ENCODE results near the gene HOXB4. TPM values are rescaled to one million over a fixed set of nuclear protein-coding genes. Genes with fewer than 3 reads are reported as not detected.

Gene HOXB4
- total and polyA plus RNA-seq, 10 of the 15 experiments (the other 5 are each of a cell fraction or from before 2014, with no cell fraction given): 0.35 to 5.8 (median 3.0) TPM

- Histone ChIP-seq H3K9me3 (replicated peaks; ENCODE audit: control insufficient read depth, insufficient read depth, low read length) (no peaks in the 10 kb centered on the region), H3K27ac (ENCODE audit: control insufficient read depth, insufficient read depth) (no peak overlapping the region), H3K9ac (ENCODE audit: control insufficient read depth, insufficient read depth, low read length) (no peak overlapping the region), H3K36me3 (ENCODE audit: control insufficient read depth in 2 of 2, insufficient read depth in 2 of 2, low read length in 1 of 2) (no peaks in the 10 kb centered on the region), H3K4me3 (no peak overlapping the region), H4K20me1 (ENCODE audit: control insufficient read depth, insufficient read depth) (no peaks in the 10 kb centered on the region), H3K27me3 (replicated peaks in 1 of 2; ENCODE audit: control insufficient read depth in 2 of 2, insufficient read depth in 2 of 2, low read length in 1 of 2) (peaks cover 33 to 51% of the 10 kb centered on the region in 2 experiments), H3K4me2 (ENCODE audit: control insufficient read depth, insufficient read depth) (no peak overlapping the region), H3K4me1 (ENCODE audit: control insufficient read depth, insufficient read depth, low read length) (no peaks in the 10 kb centered on the region), H2AFZ (ENCODE audit: control insufficient read depth, low read depth, low read length) (no peak overlapping the region), H3K79me2 (ENCODE audit: control insufficient read depth, insufficient read depth, low read length) (no peaks in the 10 kb centered on the region)
- intact Hi-C loops (cut with micrococcal nuclease; ENCODE audit: unreplicated experiment) (no loop called here), in situ Hi-C loops (cut with MboI) (loop anchor here (10.0 kb wide), 1 partner anchor 777 kb away; the partner anchor contains the start of gene SCRN2)
- ChIA-PET POLR2A (no interaction called here), SMC1A (ENCODE audit: uncharacterized antibody, unreplicated experiment) (interaction anchor here (0.6 to 1.8 kb wide), 3 partner anchors 15 to 1003 kb away, joined by 3 to 7 read pairs (median 3); no protein-coding TSS in a partner anchor), CTCF (interaction anchor here (0.7 to 3.7 kb wide), 4 partner anchors 9 to 596 kb away, joined by 3 to 15 read pairs (median 4); no protein-coding TSS in a partner anchor), RAD21 (ENCODE audit: unreplicated experiment) (interaction anchor here (1.4 kb wide), 1 partner anchor 9 kb away, joined by 8 read pairs; no protein-coding TSS in a partner anchor)
- no peak for TF ChIP-seq USF1 (IDR thresholded peaks at IDR 0.05; ENCODE audit: borderline replicate concordance, extremely low read length, insufficient read depth, low read depth, low read length)
- TF ChIP-seq SUPT20H (IDR thresholded peaks at IDR 0.05; ENCODE audit: borderline replicate concordance, control insufficient read depth, low read depth, low read length): no peak
- no peak for TF ChIP-seq ATF2 (IDR thresholded peaks at IDR 0.05; ENCODE audit: low read length)
- TF ChIP-seq USF2 (IDR thresholded peaks at IDR 0.05; ENCODE audit: borderline replicate concordance, low read depth, low read length): no peak
- TF ChIP-seq NRF1 (conservative IDR thresholded peaks at IDR 0.05; ENCODE audit: low read depth, low read length): no peak
- TF ChIP-seq RCOR1 (conservative IDR thresholded peaks at IDR 0.05; ENCODE audit: low read depth, low read length): no peak
- no peak for TF ChIP-seq TAF1 (IDR thresholded peaks at IDR 0.05; ENCODE audit: borderline replicate concordance, low read depth, low read length)
- no peak for TF ChIP-seq PKNOX1 (IDR thresholded peaks at IDR 0.05)
- no peak for ATAC-seq
- WGBS (ENCODE audit: insufficient coverage, insufficient replicate concordance, low lambda C conversion rate, missing lambda C conversion rate): 76% methylated on average over 39 of the region's 41 CpGs
- no peak for DNase-seq (ENCODE audit: low read depth, low spot score)
- no peak for FAIRE-seq
- BruUV-seq (replicated peaks): no TSS peak
Observed at GRCh38 chr17:48621410-48622392, 43.6 kb upstream of the HOXB4 start.

All from GM12878 (cell line).